Measurements from ENCODE around the gene SF3B1.

The SF3B1 gene

DNA sequence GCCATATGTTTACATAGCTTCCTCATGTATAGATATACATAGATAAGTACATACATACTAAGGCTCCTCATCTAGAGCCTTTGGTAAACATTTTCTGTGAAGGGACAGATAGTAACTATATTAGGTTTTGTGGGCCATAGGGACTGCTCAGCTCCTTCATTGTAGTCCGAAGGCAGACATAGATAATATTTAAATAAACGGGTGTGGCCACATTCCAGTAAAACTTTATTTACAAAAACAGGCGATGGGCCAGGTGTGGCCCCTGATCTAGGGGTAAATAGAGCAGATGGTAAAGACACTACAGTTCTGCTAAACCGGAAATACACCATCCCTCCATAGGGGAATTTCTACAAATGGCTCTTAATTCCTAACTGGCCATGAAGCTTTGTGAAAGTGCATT lies 25.8 kb upstream of the SF3B1 start:
- no peak overlapping the region for H2BK15ac ChIP-seq (ENCODE audit: low read length)
- H3K4me1 ChIP-seq (ENCODE audit: control insufficient read depth in 2 of 2, insufficient read depth in 1 of 2, low read depth in 1 of 2, low read length in 2 of 2) = no peaks in the 10 kb centered on the region
- no peak overlapping the region for H3K14ac ChIP-seq (ENCODE audit: low read length)
- no peak overlapping the region for H4K91ac ChIP-seq (ENCODE audit: low read depth, low read length, poor library complexity)
- no peak overlapping the region for H2AK5ac ChIP-seq (ENCODE audit: low read depth, low read length)
- no peak overlapping the region for H2BK12ac ChIP-seq (ENCODE audit: low read length)
- H2AFZ ChIP-seq (ENCODE audit: low read length) = no peak overlapping the region
- H3K23ac ChIP-seq (ENCODE audit: low read depth, low read length, poor library complexity) = no peak overlapping the region
- no peak overlapping the region for H3K4me3 ChIP-seq (ENCODE audit: low read length in 2 of 2)
- no peak overlapping the region for H2BK5ac ChIP-seq (ENCODE audit: low read length)
- H3K27me3 ChIP-seq (ENCODE audit: control insufficient read depth in 3 of 3, insufficient read depth in 3 of 3, low read depth in 1 of 3, low read length in 3 of 3) = no peaks in the 10 kb centered on the region
- no peak overlapping the region for H3K4me2 ChIP-seq (ENCODE audit: insufficient read depth, low read length, poor library complexity, severe bottlenecking)
- no peak overlapping the region for H3K18ac ChIP-seq (ENCODE audit: low read length)
- no peak overlapping the region for H3K27ac ChIP-seq (replicated peaks; ENCODE audit: low read length)
- no peak overlapping the region for H3K4ac ChIP-seq (ENCODE audit: low read length)
- no peaks in the 10 kb centered on the region for H3K9me3 ChIP-seq (replicated peaks in 1 of 2; ENCODE audit: control insufficient read depth in 2 of 2, insufficient read depth in 1 of 2, low read depth in 1 of 2, low read length in 2 of 2)
- peaks cover 4 to 32% of the 10 kb centered on the region in 2 donors for H3K36me3 ChIP-seq (replicated peaks in 1 of 2; ENCODE audit: control insufficient read depth in 2 of 2, insufficient read depth in 2 of 2, low read length in 2 of 2)
- no peak for DNase-seq (ENCODE audit: low spot score)
- no peak overlapping the region for H2BK120ac ChIP-seq (ENCODE audit: low read depth, low read length)
- no CpG with 5 or more reads among the region's 4 CpGs for WGBS, 2 donors (ENCODE audit: extremely low coverage in 2 of 2, insufficient read length in 2 of 2, insufficient replicate concordance in 1 of 2)
- no peak overlapping the region for H4K8ac ChIP-seq (ENCODE audit: low read depth, low read length)
- H3K79me1 ChIP-seq (ENCODE audit: low read depth, low read length) = no peaks in the 10 kb centered on the region
- no peak overlapping the region for H3K9ac ChIP-seq (ENCODE audit: low read depth, low read length, poor library complexity)

- no CpG with 5 or more reads among the region's 1 CpG for WGBS, 2 donors (ENCODE audit: extremely low coverage in 2 of 2, insufficient read length in 2 of 2, insufficient replicate concordance in 1 of 2)
- H3K4me3 ChIP-seq (ENCODE audit: low read length in 2 of 2) = no peak overlapping the region
Measured at GRCh38 chr2:197455428-197455827, 20.6 kb upstream of the SF3B1 start.

GRCh38 chr2:197454923-197455322 lies 20.1 kb upstream of the SF3B1 start:
- Histone ChIP-seq H3K14ac (ENCODE audit: low read length) (no peak overlapping the region), H3K36me3 (replicated peaks in 1 of 2; ENCODE audit: control insufficient read depth in 2 of 2, insufficient read depth in 2 of 2, low read length in 2 of 2) (peaks cover 0 to 3% of the 10 kb centered on the region in 2 donors), H3K9ac (ENCODE audit: low read depth, low read length, poor library complexity) (no peak overlapping the region), H3K27me3 (ENCODE audit: control insufficient read depth in 3 of 3, insufficient read depth in 3 of 3, low read depth in 1 of 3, low read length in 3 of 3) (no peaks in the 10 kb centered on the region), H3K23ac (ENCODE audit: low read depth, low read length, poor library complexity) (no peak overlapping the region), H3K4ac (ENCODE audit: low read length) (no peak overlapping the region), H3K9me3 (replicated peaks in 1 of 2; ENCODE audit: control insufficient read depth in 2 of 2, insufficient read depth in 1 of 2, low read depth in 1 of 2, low read length in 2 of 2) (no peaks in the 10 kb centered on the region), H3K4me2 (ENCODE audit: insufficient read depth, low read length, poor library complexity, severe bottlenecking) (no peak overlapping the region), H2AK5ac (ENCODE audit: low read depth, low read length) (no peak overlapping the region), H3K79me1 (ENCODE audit: low read depth, low read length) (no peaks in the 10 kb centered on the region), H2BK15ac (ENCODE audit: low read length) (no peak overlapping the region), H2BK5ac (ENCODE audit: low read length) (no peak overlapping the region), H2BK120ac (ENCODE audit: low read depth, low read length) (no peak overlapping the region), H2AFZ (ENCODE audit: low read length) (no peak overlapping the region), H3K18ac (ENCODE audit: low read length) (no peak overlapping the region), H3K27ac (replicated peaks; ENCODE audit: low read length) (no peak overlapping the region), H3K4me3 (ENCODE audit: low read length in 2 of 2) (peak overlapping the region in 1 of 2 donors; percentile 54), H3K4me1 (ENCODE audit: control insufficient read depth in 2 of 2, insufficient read depth in 1 of 2, low read depth in 1 of 2, low read length in 2 of 2) (peaks cover 2 to 4% of the 10 kb centered on the region in 2 donors), H4K8ac (ENCODE audit: low read depth, low read length) (no peak overlapping the region), H4K91ac (ENCODE audit: low read depth, low read length, poor library complexity) (no peak overlapping the region), H2BK12ac (ENCODE audit: low read length) (no peak overlapping the region)
- no peak for DNase-seq (ENCODE audit: low spot score)
- WGBS, 2 donors (ENCODE audit: extremely low coverage in 2 of 2, insufficient read length in 2 of 2, insufficient replicate concordance in 1 of 2) = no CpG with 5 or more reads among the region's 2 CpGs

More at GRCh38 chr2:197455428-197455827, 20.6 kb upstream of the SF3B1 start:
- no peak overlapping the region for H2BK120ac ChIP-seq (ENCODE audit: low read depth, low read length)
- H3K9me3 ChIP-seq (replicated peaks in 1 of 2; ENCODE audit: control insufficient read depth in 2 of 2, insufficient read depth in 1 of 2, low read depth in 1 of 2, low read length in 2 of 2) = no peaks in the 10 kb centered on the region
- no peak overlapping the region for H2BK12ac ChIP-seq (ENCODE audit: low read length)
- no peak overlapping the region for H2BK15ac ChIP-seq (ENCODE audit: low read length)
- peaks cover 0 to 8% of the 10 kb centered on the region in 2 donors for H3K36me3 ChIP-seq (replicated peaks in 1 of 2; ENCODE audit: control insufficient read depth in 2 of 2, insufficient read depth in 2 of 2, low read length in 2 of 2)
- H4K8ac ChIP-seq (ENCODE audit: low read depth, low read length) = no peak overlapping the region
- H3K9ac ChIP-seq (ENCODE audit: low read depth, low read length, poor library complexity) = no peak overlapping the region
- H3K4me2 ChIP-seq (ENCODE audit: insufficient read depth, low read length, poor library complexity, severe bottlenecking) = no peak overlapping the region
- no peak overlapping the region for H2AK5ac ChIP-seq (ENCODE audit: low read depth, low read length)
- H3K18ac ChIP-seq (ENCODE audit: low read length) = no peak overlapping the region
- H4K91ac ChIP-seq (ENCODE audit: low read depth, low read length, poor library complexity) = no peak overlapping the region
- no peak overlapping the region for H2BK5ac ChIP-seq (ENCODE audit: low read length)
- H3K27me3 ChIP-seq (ENCODE audit: control insufficient read depth in 3 of 3, insufficient read depth in 3 of 3, low read depth in 1 of 3, low read length in 3 of 3) = no peaks in the 10 kb centered on the region
- no peak overlapping the region for H3K23ac ChIP-seq (ENCODE audit: low read depth, low read length, poor library complexity)
- no peaks in the 10 kb centered on the region for H3K79me1 ChIP-seq (ENCODE audit: low read depth, low read length)
- peaks cover 2 to 4% of the 10 kb centered on the region in 2 donors for H3K4me1 ChIP-seq (ENCODE audit: control insufficient read depth in 2 of 2, insufficient read depth in 1 of 2, low read depth in 1 of 2, low read length in 2 of 2)
- H3K14ac ChIP-seq (ENCODE audit: low read length) = no peak overlapping the region
- no peak for DNase-seq (ENCODE audit: low spot score)
- H3K4ac ChIP-seq (ENCODE audit: low read length) = no peak overlapping the region
- H3K27ac ChIP-seq (replicated peaks; ENCODE audit: low read length) = no peak overlapping the region
- no peak overlapping the region for H2AFZ ChIP-seq (ENCODE audit: low read length)

- Histone ChIP-seq H2AK5ac (ENCODE audit: low read depth, low read length) (no peak overlapping the region), H4K8ac (ENCODE audit: low read depth, low read length) (no peak overlapping the region), H3K14ac (ENCODE audit: low read length) (no peak overlapping the region), H2BK5ac (ENCODE audit: low read length) (peak overlapping the region; percentile 77), H3K9me3 (replicated peaks in 1 of 2; ENCODE audit: control insufficient read depth in 2 of 2, insufficient read depth in 1 of 2, low read depth in 1 of 2, low read length in 2 of 2) (no peaks in the 10 kb centered on the region), H3K4me2 (ENCODE audit: insufficient read depth, low read length, poor library complexity, severe bottlenecking) (peak overlapping the region; percentile 71), H3K36me3 (replicated peaks in 1 of 2; ENCODE audit: control insufficient read depth in 2 of 2, insufficient read depth in 2 of 2, low read length in 2 of 2) (no peaks in the 10 kb centered on the region), H3K4me1 (ENCODE audit: control insufficient read depth in 2 of 2, insufficient read depth in 1 of 2, low read depth in 1 of 2, low read length in 2 of 2) (peaks cover 2 to 4% of the 10 kb centered on the region in 2 donors), H3K18ac (ENCODE audit: low read length) (peak overlapping the region; percentile 84), H3K79me1 (ENCODE audit: low read depth, low read length) (no peaks in the 10 kb centered on the region), H2BK15ac (ENCODE audit: low read length) (no peak overlapping the region), H3K23ac (ENCODE audit: low read depth, low read length, poor library complexity) (no peak overlapping the region), H3K27me3 (ENCODE audit: control insufficient read depth in 3 of 3, insufficient read depth in 3 of 3, low read depth in 1 of 3, low read length in 3 of 3) (no peaks in the 10 kb centered on the region), H3K9ac (ENCODE audit: low read depth, low read length, poor library complexity) (peak overlapping the region; percentile 91), H3K27ac (replicated peaks; ENCODE audit: low read length) (peak overlapping the region; percentile 83), H2BK12ac (ENCODE audit: low read length) (no peak overlapping the region), H3K4ac (ENCODE audit: low read length) (no peak overlapping the region), H4K91ac (ENCODE audit: low read depth, low read length, poor library complexity) (no peak overlapping the region), H2BK120ac (ENCODE audit: low read depth, low read length) (no peak overlapping the region), H2AFZ (ENCODE audit: low read length) (peak overlapping the region; percentile 74), H3K4me3 (ENCODE audit: low read length in 2 of 2) (peak overlapping the region; percentile 54 to 94)
- no CpG with 5 or more reads among the region's 11 CpGs for WGBS, 2 donors (ENCODE audit: extremely low coverage in 2 of 2, insufficient read length in 2 of 2, insufficient replicate concordance in 1 of 2)
- DNase-seq (ENCODE audit: low spot score) = no peak
Measured at GRCh38 chr2:197453914-197454398, 19.1 kb upstream of the SF3B1 start.

All from neuronal stem cell (in vitro differentiated cells).